ENCODE measurements around the gene GRK1.

Gene GRK1

DNA sequence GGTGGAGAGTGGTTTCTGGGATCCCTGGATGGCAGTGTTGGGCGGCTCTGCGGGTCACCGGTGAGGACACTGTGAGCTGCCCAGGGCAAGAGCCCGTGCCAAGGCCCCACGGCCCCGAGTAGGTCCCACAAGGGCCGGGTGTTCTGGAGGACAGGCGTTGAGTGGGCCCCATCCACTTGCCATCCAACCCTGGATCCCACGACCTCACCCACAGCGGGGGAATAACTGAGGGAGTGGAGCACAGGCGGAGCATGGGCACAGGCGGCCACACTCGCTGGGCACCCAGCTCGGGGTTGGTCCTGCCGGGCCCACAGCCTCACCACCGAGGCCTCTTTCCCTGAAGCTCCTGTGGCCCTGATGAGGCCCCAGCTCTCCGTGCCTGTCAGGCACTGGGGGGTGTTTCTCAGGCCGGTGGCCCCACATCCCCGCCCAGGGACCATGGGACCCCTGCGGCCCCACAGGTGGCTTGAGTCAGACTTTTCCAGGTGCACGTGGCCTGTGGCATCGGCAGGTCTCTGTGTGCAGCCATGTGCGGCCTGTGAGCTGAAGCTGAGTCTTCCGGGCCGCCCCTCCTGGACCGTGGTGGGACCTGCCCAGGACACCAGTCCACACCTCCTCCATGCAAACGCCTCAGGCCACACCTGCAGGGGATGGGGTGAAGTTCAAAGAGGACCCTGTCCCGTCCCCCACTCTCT is 108.6 kb downstream of the GRK1 start:
- no peak for DNase-seq (ENCODE audit: low read depth in 2 of 2)

GRCh38 chr13:113776231-113777125 is 109.5 kb downstream of the GRK1 start:
- no peak for DNase-seq (ENCODE audit: low read depth in 2 of 2)

- DNase-seq (ENCODE audit: low read depth in 2 of 2) = no peak
Measured at GRCh38 chr13:113777311-113778260, 110.6 kb downstream of the GRK1 start.

- DNase-seq (ENCODE audit: low read depth in 2 of 2) = no peak
Measured at GRCh38 chr13:113781571-113781970, 114.6 kb downstream of the GRK1 start.

- DNase-seq (ENCODE audit: low read depth in 2 of 2) = no peak
Measured at GRCh38 chr13:113782472-113782871, 115.5 kb downstream of the GRK1 start.

DNA sequence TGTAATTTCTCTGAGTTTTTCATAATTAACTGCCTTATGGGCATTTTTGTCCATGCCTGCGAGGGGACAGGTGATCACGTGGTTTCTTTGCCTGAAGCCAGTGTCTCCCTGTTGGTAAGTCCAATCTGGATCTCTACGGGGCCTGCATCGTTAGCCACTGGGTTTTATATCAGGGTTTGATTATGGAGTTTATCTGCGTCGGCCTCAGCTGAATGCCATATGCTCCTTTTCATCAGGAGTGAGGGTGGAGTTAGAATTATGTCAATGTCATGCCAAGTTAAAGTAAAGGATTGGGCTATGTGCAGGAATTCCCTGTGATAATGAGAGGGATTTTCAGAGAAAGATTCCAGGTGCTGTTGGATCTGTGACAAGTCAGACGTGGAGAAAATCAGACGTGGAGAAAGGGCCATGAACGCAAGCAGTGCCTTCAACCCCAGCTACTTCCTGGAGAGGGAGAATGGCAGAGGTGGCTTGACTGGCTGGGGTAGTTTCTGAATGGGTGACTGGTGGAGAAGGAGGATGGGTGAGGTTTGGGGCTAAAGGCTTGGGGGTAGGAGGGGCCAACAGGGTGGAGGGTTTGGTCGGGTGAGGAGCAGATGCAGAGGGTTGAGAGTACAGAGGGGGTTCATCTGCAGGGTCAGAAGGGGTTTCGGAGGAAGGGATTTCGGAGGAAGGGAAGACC is 116.3 kb downstream of the GRK1 start:
- DNase-seq (ENCODE audit: low read depth in 2 of 2) = no peak

- DNase-seq (ENCODE audit: low read depth in 2 of 2) = no peak
Measured at GRCh38 chr13:113783966-113784644, 117.1 kb downstream of the GRK1 start.

- DNase-seq (ENCODE audit: low read depth in 2 of 2) = no peak
Measured at GRCh38 chr13:113784645-113785024, 117.6 kb downstream of the GRK1 start.

DNA sequence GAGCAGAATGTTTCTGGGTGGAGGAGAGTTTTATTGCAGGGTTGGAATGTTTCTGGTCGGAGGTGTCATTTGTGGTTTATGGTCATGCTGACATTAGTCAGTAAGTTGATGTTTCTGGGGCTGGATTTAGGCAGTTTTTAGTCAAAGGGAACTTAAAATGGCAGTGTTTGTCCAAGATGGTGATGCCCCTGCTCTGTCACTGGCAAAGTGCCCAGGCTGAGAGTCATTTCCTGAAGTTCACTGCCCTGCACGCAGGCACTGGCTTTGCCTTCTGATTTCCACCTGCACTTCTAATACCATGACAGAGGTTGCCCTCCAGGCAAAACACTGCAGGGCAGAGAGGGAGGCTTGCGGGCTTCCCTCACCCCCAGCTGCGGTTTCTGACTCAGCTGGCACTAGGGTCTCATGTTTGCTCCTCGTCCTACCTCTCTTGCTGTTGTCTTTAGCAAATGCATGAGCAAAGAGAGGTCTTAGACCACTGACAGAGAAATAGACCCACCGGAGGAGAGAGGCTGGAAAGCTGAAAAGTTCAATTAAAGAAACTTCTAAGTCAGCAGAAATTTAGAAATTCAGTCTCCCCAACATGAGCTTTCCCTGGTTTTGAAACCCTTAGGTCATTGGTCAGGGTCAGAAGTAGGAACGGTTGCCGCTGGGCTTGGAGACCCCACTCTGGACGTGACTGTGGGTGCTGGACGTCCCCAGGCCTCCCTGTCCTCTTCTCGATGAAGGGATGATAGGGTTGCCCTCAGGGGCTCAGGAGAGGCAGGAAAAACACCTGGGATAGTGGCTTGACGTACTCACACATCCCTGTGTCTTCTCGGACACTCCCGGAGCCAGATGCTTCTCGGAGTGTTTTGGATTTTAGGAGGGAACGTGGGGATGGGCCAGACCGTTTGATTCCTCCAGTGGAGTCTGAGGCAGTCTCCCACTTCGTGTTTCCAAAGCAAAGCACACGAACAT is 118.3 kb downstream of the GRK1 start:
- DNase-seq (ENCODE audit: low read depth in 2 of 2) = no peak

DNA sequence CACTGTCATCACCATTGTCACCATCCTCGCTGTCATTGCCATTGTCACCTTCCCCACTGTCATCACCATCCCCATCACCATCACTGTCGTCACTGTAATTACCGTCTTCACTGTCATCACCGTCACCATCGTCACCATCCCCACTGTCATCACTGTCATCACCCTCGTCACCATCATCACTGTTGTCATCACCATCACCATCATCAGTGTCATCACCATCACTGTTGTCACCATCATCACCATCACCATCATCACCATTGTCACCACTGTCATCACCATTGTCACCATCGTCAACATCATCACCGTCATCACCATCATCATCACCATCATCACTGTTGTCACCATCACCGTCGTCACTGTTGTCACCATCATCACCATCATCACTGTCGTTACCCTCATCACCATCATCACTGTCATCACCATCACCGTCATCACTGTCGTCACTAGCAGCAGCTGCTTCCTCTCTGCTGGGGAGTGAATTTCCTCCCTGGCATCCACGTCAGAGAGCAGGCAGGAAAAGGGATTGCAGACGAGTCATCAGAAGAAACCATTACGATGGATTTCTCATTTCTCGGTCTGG is 119.3 kb downstream of the GRK1 start:
- DNase-seq (ENCODE audit: low read depth in 2 of 2) = no peak
